ENCODE measurements around the gene HELB. TPM values are rescaled to one million over a fixed set of nuclear protein-coding genes. Genes with fewer than 3 reads are reported as not detected.

Gene HELB
- total RNA-seq, 2 experiments from 2014 or later = 16.1 to 16.2 TPM

DNA sequence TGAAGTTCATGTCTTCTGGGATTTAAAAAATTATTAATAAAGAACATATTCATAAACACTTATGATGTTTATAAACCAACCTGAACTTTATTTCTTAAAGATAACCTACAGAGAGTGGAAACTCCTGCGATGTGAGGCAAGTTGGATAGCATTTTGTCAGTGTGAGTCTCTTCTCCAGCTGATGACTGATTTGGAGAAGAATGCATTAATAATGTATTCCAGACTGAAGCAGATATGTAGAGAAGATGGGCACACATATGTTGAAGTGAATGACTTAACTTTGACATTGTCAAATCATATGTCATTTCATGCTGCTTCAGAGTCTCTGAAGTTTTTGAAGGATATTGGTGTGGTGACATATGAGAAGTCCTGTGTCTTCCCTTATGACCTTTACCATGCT is 7.3 kb downstream of the HELB start:
- peaks cover 68% of the 10 kb centered on the region for H3K36me3 Mint-ChIP-seq (ENCODE audit: low read depth)
- peaks cover 2% of the 10 kb centered on the region for H3K9me3 Mint-ChIP-seq
- H3K4me1 Mint-ChIP-seq (ENCODE audit: low read depth) = peaks cover 75% of the 10 kb centered on the region
- ATAC-seq (no peak), DNase-seq (no peak)
- no peak overlapping the region for H3K27ac Mint-ChIP-seq
- no peaks in the 10 kb centered on the region for H3K27me3 Mint-ChIP-seq
- ChIA-PET POLR2A (no interaction called here), CTCF (no interaction called here)
- H3K4me3 Mint-ChIP-seq = no peak overlapping the region
- TF ChIP-seq, protein P1, sequence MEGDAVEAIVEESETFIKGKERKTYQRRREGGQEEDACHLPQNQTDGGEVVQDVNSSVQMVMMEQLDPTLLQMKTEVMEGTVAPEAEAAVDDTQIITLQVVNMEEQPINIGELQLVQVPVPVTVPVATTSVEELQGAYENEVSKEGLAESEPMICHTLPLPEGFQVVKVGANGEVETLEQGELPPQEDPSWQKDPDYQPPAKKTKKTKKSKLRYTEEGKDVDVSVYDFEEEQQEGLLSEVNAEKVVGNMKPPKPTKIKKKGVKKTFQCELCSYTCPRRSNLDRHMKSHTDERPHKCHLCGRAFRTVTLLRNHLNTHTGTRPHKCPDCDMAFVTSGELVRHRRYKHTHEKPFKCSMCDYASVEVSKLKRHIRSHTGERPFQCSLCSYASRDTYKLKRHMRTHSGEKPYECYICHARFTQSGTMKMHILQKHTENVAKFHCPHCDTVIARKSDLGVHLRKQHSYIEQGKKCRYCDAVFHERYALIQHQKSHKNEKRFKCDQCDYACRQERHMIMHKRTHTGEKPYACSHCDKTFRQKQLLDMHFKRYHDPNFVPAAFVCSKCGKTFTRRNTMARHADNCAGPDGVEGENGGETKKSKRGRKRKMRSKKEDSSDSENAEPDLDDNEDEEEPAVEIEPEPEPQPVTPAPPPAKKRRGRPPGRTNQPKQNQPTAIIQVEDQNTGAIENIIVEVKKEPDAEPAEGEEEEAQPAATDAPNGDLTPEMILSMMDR (IDR thresholded peaks at IDR 0.05) = no peak
- intact Hi-C loops (cut with micrococcal nuclease) = loop anchor here (10.0 kb wide), 1 partner anchor 145 kb away; the partner anchor contains the start of gene TMBIM4

DNA sequence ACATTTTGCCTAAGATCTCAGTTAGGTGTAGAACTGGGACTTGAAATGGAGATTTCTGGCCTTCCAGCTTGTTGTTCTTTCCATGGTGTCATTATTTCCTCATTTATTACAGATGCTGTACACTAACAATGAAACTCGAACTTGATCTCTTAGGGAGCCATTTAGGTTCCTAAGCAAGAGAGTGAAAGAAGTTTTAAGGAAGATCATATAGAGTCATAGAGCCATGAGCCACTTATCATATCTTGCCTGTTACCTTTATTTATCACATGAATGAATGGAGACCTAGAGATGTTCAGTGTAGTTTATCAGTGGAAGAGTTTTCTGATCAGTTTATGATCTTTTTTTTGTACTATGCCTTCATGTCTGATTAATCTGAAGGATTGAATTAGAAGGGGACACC is 9.9 kb downstream of the HELB start:
- Mint-ChIP-seq H3K4me1 (ENCODE audit: low read depth) (peaks cover 62% of the 10 kb centered on the region), H3K36me3 (ENCODE audit: low read depth) (peaks cover 57% of the 10 kb centered on the region), H3K9me3 (peaks cover 2% of the 10 kb centered on the region), H3K27ac (peak overlapping the region; percentile 11), H3K27me3 (no peaks in the 10 kb centered on the region), H3K4me3 (no peak overlapping the region)
- CTCF ChIA-PET = interaction anchor here (0.6 kb wide), 1 partner anchor 945 kb away, joined by 3 read pairs; no protein-coding TSS in a partner anchor
- TF ChIP-seq, protein P1 (IDR thresholded peaks at IDR 0.05) = no peak
- POLR2A ChIA-PET = interaction anchor here (1.4 to 2.4 kb wide), 2 partner anchors 10 to 22 kb away, joined by 3 to 13 read pairs; partner anchors contain the start of gene HELB
- no peak for DNase-seq
- intact Hi-C loops (cut with micrococcal nuclease) = no loop called here
- ATAC-seq = no peak

DNA sequence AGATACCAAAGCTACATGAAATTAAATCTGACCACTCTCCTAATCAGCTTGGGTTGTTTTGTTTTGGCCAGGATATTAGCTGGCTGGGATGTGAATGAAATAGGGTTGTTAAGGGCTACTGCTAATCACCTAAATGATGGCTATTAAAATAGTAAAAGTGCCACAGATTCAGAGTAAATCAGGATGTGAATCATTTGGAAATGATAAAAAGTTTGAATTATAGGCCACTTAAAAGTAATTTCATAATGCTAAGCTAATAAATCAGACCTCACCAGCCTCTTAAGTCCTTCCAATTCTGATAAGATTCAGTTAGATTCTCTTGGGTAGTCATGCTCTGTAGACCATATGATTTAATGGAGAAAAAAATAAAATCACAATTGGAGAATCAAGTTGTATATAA is 12.0 kb downstream of the HELB start:
- intact Hi-C loops (cut with micrococcal nuclease) = no loop called here
- Mint-ChIP-seq H3K4me3 (no peak overlapping the region), H3K27me3 (no peaks in the 10 kb centered on the region), H3K36me3 (ENCODE audit: low read depth) (peaks cover 55% of the 10 kb centered on the region), H3K9me3 (peaks cover 2% of the 10 kb centered on the region), H3K4me1 (ENCODE audit: low read depth) (peaks cover 63% of the 10 kb centered on the region), H3K27ac (no peak overlapping the region)
- DNase-seq (no peak), ATAC-seq (no peak)
- ChIA-PET POLR2A (interaction anchor here (0.9 kb wide), 1 partner anchor 12 kb away, joined by 3 read pairs; the partner anchor contains the start of gene HELB), CTCF (interaction anchor here (1.2 to 1.4 kb wide), 2 partner anchors 10 to 44 kb away, joined by 3 to 4 read pairs; no protein-coding TSS in a partner anchor)
- TF ChIP-seq, protein P1 (IDR thresholded peaks at IDR 0.05) = no peak

DNA sequence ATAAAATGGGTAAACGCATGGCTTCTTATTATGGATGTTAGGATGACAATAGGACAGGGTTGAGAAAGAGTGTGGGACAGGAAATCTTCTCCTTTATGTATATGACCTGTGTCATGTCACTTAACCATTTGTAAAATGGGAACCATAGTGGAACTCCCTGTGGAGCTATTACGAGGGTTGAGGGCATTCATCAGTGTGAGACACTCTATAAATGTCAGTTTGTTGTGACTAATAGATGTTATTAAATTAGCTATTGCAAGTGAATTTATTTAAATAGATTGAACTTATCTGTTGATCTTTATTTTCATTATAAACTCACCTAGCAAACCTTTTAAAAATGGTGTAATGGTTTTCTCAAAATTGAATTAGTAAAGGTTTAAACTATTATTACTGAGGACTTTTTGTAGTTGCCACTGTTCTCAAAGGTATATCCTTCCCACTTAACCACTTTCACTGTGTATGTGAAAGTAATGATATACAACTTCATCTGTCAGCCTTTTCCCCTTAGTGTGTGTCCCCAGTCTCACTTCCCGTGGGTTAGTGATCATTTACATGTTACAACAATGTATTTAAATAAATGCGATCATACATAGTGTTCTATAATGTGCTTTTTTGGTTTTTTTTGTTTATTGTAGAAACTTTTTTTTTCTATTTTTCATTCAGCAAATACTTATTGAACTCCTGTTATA is 17.1 kb downstream of the HELB start:
- H3K4me3 Mint-ChIP-seq = no peak overlapping the region
- H3K27ac Mint-ChIP-seq = peak overlapping the region; percentile 11
- peaks cover 42% of the 10 kb centered on the region for H3K4me1 Mint-ChIP-seq (ENCODE audit: low read depth)
- no peak for ATAC-seq
- H3K27me3 Mint-ChIP-seq = no peaks in the 10 kb centered on the region
- TF ChIP-seq, protein P1 (IDR thresholded peaks at IDR 0.05) = no peak
- peaks cover 40% of the 10 kb centered on the region for H3K36me3 Mint-ChIP-seq (ENCODE audit: low read depth)
- no peaks in the 10 kb centered on the region for H3K9me3 Mint-ChIP-seq
- intact Hi-C loops (cut with micrococcal nuclease) = no loop called here
- DNase-seq = no peak
- POLR2A ChIA-PET = no interaction called here
- CTCF ChIA-PET = interaction anchor here (1.6 kb wide), 1 partner anchor 42 kb away, joined by 3 read pairs; no protein-coding TSS in a partner anchor

DNA sequence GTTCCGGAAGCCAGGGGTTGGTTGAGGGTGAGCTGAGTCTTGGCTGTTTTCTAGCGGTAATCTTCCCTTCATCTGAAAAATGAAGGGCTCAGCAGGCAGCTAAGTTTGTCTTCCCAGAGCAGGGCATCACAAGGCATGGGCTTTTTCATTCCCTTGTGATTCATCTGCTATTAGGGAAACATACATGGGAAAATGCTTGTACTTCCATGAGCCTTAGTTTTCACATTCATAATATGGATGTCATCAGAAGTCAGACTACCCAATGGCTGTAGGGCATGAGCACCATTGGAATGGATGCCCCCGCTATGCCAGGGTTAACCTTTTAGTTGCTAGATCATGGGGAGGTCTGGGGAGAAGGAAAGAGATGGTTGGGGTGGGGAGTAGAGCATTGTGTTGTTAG is 18.7 kb downstream of the HELB start:
- POLR2A ChIA-PET = interaction anchor here (0.9 kb wide), 1 partner anchor 42 kb away, joined by 3 read pairs; no protein-coding TSS in a partner anchor
- no peak for ATAC-seq
- Mint-ChIP-seq H3K27ac (peak overlapping the region; percentile 34), H3K36me3 (ENCODE audit: low read depth) (peaks cover 52% of the 10 kb centered on the region), H3K4me1 (ENCODE audit: low read depth) (peaks cover 39% of the 10 kb centered on the region), H3K9me3 (no peaks in the 10 kb centered on the region), H3K4me3 (no peak overlapping the region), H3K27me3 (no peaks in the 10 kb centered on the region)
- no peak for DNase-seq
- TF ChIP-seq, protein P1 (IDR thresholded peaks at IDR 0.05) = no peak
- intact Hi-C loops (cut with micrococcal nuclease) = no loop called here
- CTCF ChIA-PET = interaction anchor here (1.0 kb wide), 1 partner anchor 48 kb away, joined by 3 read pairs; no protein-coding TSS in a partner anchor

Data from activated CD8-positive, alpha-beta T cell treated with anti-CD3 and anti-CD28 coated beads for 36 hours (primary cell).